RWPE1 (cell line): Measurements from ENCODE around the gene DYNLRB2.

Experiments used
- CTCF ChIA-PET: fragments of 350-600 bp; sonication (Branson Sonifier 250); formaldehyde crosslinking; extraction: SDS; loops from one replicate; lab custom pipeline; 2021; lab: Yijun Ruan, JAX
- POLR2A ChIA-PET: fragments of 400-600 bp; formaldehyde crosslinking; extraction: SDS; loops from one replicate; lab custom pipeline; 2020; ENCODE audit warnings: antibody characterized with exemption; ENCODE audit not compliant: low non-redundant PET; lab: Yijun Ruan, JAX
- DNase-seq: peaks from one replicate; pipeline ENCODE4 v3.0.0; 2012; ENCODE audit warnings: low spot score
- H3K27ac ChIP-seq: fragments of 450-650 bp; 2 replicates; pipeline ENCODE4 v1.5.1; 2017
- TF ChIP-seq, protein P1 (sequence below): fragments of 450-650 bp; conservative IDR thresholded peaks from 2 replicates; pipeline ENCODE4 v1.5.1; 2017; ENCODE audit warnings: low read depth, mild to moderate bottlenecking

DYNLRB2 gene

DNA sequence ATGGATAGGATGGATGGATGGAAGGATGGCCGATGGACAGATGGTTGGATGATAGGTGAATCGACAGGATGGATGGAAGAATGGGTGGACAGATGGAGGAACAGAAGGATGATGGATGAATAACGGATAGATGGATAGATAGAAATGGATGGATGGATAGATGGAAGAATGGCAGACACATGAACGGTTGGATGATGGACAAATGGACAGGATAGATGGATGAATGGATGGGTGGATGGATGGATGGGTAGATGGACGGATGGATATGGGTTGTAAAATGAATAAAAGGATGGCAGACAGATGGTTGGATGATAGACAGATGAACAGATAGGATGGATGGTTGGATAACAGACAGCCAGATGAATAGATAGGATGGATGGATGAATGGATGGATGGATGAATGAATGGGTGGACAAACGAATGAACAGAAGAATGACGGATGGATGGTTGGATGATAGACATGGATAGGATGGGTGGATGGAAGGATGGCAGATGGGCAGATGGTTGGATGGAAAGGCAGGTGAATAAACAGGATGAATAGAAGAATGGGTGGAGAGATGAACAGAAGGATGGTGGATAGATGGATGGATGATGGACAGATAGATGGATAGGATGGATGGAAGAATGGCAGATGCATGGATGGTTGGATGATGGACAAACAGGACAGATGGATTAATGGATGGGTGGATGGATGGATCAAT lies 55.9 kb downstream of the DYNLRB2 start:
- CTCF ChIA-PET: no interaction called here
- no peak overlapping the region for H3K27ac ChIP-seq
- POLR2A ChIA-PET: no interaction called here
- no peak for DNase-seq
- TF ChIP-seq, protein P1, sequence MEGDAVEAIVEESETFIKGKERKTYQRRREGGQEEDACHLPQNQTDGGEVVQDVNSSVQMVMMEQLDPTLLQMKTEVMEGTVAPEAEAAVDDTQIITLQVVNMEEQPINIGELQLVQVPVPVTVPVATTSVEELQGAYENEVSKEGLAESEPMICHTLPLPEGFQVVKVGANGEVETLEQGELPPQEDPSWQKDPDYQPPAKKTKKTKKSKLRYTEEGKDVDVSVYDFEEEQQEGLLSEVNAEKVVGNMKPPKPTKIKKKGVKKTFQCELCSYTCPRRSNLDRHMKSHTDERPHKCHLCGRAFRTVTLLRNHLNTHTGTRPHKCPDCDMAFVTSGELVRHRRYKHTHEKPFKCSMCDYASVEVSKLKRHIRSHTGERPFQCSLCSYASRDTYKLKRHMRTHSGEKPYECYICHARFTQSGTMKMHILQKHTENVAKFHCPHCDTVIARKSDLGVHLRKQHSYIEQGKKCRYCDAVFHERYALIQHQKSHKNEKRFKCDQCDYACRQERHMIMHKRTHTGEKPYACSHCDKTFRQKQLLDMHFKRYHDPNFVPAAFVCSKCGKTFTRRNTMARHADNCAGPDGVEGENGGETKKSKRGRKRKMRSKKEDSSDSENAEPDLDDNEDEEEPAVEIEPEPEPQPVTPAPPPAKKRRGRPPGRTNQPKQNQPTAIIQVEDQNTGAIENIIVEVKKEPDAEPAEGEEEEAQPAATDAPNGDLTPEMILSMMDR: no peak

DNA sequence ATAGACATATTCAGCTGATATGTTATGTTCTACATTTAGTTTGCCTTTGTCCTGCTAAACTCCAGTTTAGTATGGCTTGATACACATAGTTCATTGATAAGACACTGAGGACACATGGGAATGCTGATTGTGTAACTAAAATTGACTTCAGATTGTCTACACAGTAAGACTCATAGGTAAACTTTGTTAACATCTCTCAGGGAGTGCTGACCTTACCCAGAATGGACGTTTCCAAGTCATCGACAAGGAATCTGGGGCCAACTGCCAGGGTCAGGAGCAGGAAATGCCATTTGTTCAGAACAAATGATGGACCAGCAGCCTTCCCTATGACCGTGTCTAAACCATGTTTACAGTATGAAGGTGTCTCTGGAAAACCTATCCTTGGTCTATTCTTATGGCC lies 58.7 kb downstream of the DYNLRB2 start:
- DNase-seq: no peak
- ChIA-PET CTCF (no interaction called here), POLR2A (no interaction called here)
- H3K27ac ChIP-seq: no peak overlapping the region
- TF ChIP-seq, protein P1: no peak
